ENCODE data around the gene SLC29A3. TPM values are rescaled to one million over a fixed set of nuclear protein-coding genes. Genes with fewer than 3 reads are reported as not detected.

SLC29A3 gene
- total and polyA plus RNA-seq, 7 donors: 0.64 to 2.2 (median 0.81) TPM

- intact Hi-C loops (cut with DNase I): loop anchor here (2.0 to 5.0 kb wide), 3 partner anchors 72 to 379 kb away; partner anchors contain the start of gene UNC5B (in 1 of the 2)
- Histone ChIP-seq H3K27me3 (ENCODE audit: insufficient read depth in 3 of 3, low read length in 2 of 3) (peaks cover 0 to 4% (median 0%) of the 10 kb centered on the region in 3 donors), H3K4me1 (no peaks in the 10 kb centered on the region), H3K36me3 (ENCODE audit: insufficient read depth in 1 of 2, low read depth in 1 of 2) (no peaks in the 10 kb centered on the region), H3K27ac (no peak overlapping the region), H3K4me3 (no peak overlapping the region), H3K9me3 (no peaks in the 10 kb centered on the region)
- no peak for DNase-seq
- WGBS, 3 donors: 90 to 95% (median 92%) methylated on average over 9 to 10 of the region's 10 CpGs
- ATAC-seq: no peak
- TF ChIP-seq CTCF (IDR thresholded peaks at IDR 0.05): no peak
These were observed 35.2 kb upstream of the SLC29A3 start for GRCh38 chr10:71283876-71284275.

- ATAC-seq (peak in 2 of 4 donors; percentile 6 to 36), DNase-seq (no peak)
- intact Hi-C loops (cut with DNase I): loop anchor here (2.0 to 5.0 kb wide), 2 partner anchors 72 to 360 kb away; partner anchors contain the start of gene UNC5B (in 1 of the 2)
- no peak for TF ChIP-seq CTCF (IDR thresholded peaks at IDR 0.05)
- H3K9me3 ChIP-seq: no peaks in the 10 kb centered on the region
- H3K27me3 ChIP-seq (ENCODE audit: insufficient read depth in 3 of 3, low read length in 2 of 3): peaks cover 0 to 4% (median 0%) of the 10 kb centered on the region in 3 donors
- no peaks in the 10 kb centered on the region for H3K4me1 ChIP-seq
- 87 to 91% (median 90%) methylated on average over 16 to 19 of the region's 19 CpGs for WGBS, 3 donors
- H3K4me3 ChIP-seq: no peak overlapping the region
- H3K27ac ChIP-seq: no peak overlapping the region
- no peaks in the 10 kb centered on the region for H3K36me3 ChIP-seq (ENCODE audit: insufficient read depth in 1 of 2, low read depth in 1 of 2)
These were observed 34.4 kb upstream of the SLC29A3 start for GRCh38 chr10:71284544-71285179.

- no peaks in the 10 kb centered on the region for H3K9me3 ChIP-seq
- ATAC-seq: peak; percentile 79 to 90 (median 82)
- peak; percentile 80 for TF ChIP-seq CTCF (IDR thresholded peaks at IDR 0.05)
- DNase-seq: peak; percentile 48 to 76
- 55 to 63% (median 62%) methylated on average over 11 of the region's 11 CpGs for WGBS, 3 donors
- H3K4me3 ChIP-seq: no peak overlapping the region
- H3K27ac ChIP-seq: no peak overlapping the region
- H3K27me3 ChIP-seq (ENCODE audit: insufficient read depth in 3 of 3, low read length in 2 of 3): peaks cover 0 to 4% (median 0%) of the 10 kb centered on the region in 3 donors
- H3K4me1 ChIP-seq: no peaks in the 10 kb centered on the region
- intact Hi-C loops (cut with DNase I): loop anchor here in 1 of 2 donors (2.0 kb wide), 1 partner anchor 360 kb away; no protein-coding TSS in a partner anchor
- no peaks in the 10 kb centered on the region for H3K36me3 ChIP-seq (ENCODE audit: insufficient read depth in 1 of 2, low read depth in 1 of 2)
These were observed 33.9 kb upstream of the SLC29A3 start for GRCh38 chr10:71285180-71285545.

GRCh38 chr10:71285986-71286385 lies 33.1 kb upstream of the SLC29A3 start:
- peaks cover 0 to 4% (median 0%) of the 10 kb centered on the region in 3 donors for H3K27me3 ChIP-seq (ENCODE audit: insufficient read depth in 3 of 3, low read length in 2 of 3)

More at GRCh38 chr10:71285986-71286385, 33.1 kb upstream of the SLC29A3 start:
- no peak overlapping the region for H3K27ac ChIP-seq
- H3K4me3 ChIP-seq: no peak overlapping the region
- no peak for ATAC-seq
- intact Hi-C loops (cut with DNase I): loop anchor here (2.0 kb wide), 1 partner anchor 361 kb away; no protein-coding TSS in a partner anchor
- no peaks in the 10 kb centered on the region for H3K36me3 ChIP-seq (ENCODE audit: insufficient read depth in 1 of 2, low read depth in 1 of 2)
- no peaks in the 10 kb centered on the region for H3K9me3 ChIP-seq
- no peak for DNase-seq
- TF ChIP-seq CTCF (IDR thresholded peaks at IDR 0.05): no peak
- 74 to 86% (median 84%) methylated on average over 4 of the region's 4 CpGs for WGBS, 3 donors
- H3K4me1 ChIP-seq: no peaks in the 10 kb centered on the region

Data from psoas muscle (tissue), 8 donors.